ENCODE results near the gene RAD9A.

- no peak for TF ChIP-seq TARDBP (IDR thresholded peaks at IDR 0.05)
- no peak for TF ChIP-seq BHLHE40 (IDR thresholded peaks at IDR 0.05; ENCODE audit: borderline replicate concordance)
- TF ChIP-seq FOXM1 (IDR thresholded peaks at IDR 0.05; ENCODE audit: borderline replicate concordance): no peak
- TF ChIP-seq ZNF384 (IDR thresholded peaks at IDR 0.05): no peak
- no peak for TF ChIP-seq FOXK2 (IDR thresholded peaks at IDR 0.05)
Measured at GRCh38 chr11:67440229-67441097, 48.7 kb downstream of the RAD9A start.

Measured in HEK293T (cell line).